Activated naive CD4-positive, alpha-beta T cell treated with anti-CD3 and anti-CD28 coated beads, Interleukin-2, amount 50 U/mL, for 72 hours (primary cell): ENCODE measurements around the gene ALOX12B. TPM values are rescaled to one million over a fixed set of nuclear protein-coding genes. Genes with fewer than 3 reads are reported as not detected.
"Not testable (repeated sequence)": the region's sequence is repeated elsewhere in the genome, so short reads cannot be mapped to it uniquely, and the experiment has no call there.

ENCODE experiments used
- ATAC-seq, 2 donors: fragments of 150-1000 bp; cut with Tn5 transposase; 2 replicates each; pipeline ENCODE4 v1.10.0; 2021; ENCODE audit warnings: mild to moderate bottlenecking in 2 of 2, moderate library complexity in 2 of 2
- DNase-seq, 2 donors: peaks; one replicate each; pipeline ENCODE4 v3.0.0; 2021 to 2022; ENCODE audit warnings: low spot score in 2 of 2
- H3K27ac Mint-ChIP-seq, 2 donors: one replicate each; pipeline ENCODE4 v1.8.0; 2022; ENCODE audit warnings: mild to moderate bottlenecking in 2 of 2, mixed read lengths in 2 of 2
- H3K36me3 Mint-ChIP-seq, 2 donors: one replicate each; pipeline ENCODE4 v1.8.0; 2022; ENCODE audit warnings: mixed read lengths in 2 of 2
- H3K9me3 Mint-ChIP-seq, 2 donors: one replicate each; pipeline ENCODE4 v1.8.0; 2022; ENCODE audit warnings: mixed read lengths in 2 of 2
- total RNA-seq, 2 donors: library from RNA; stranded (reverse); gene quantifications; one replicate each; pipeline ENCODE4 v1.2.3, GENCODE V29; 2022

The ALOX12B gene
- total RNA-seq, 2 donors from 2014 or later, result 1.5 to 3.2 TPM

GRCh38 chr17:8062435-8062806 lies 25.1 kb downstream of the ALOX12B start:
- Mint-ChIP-seq H3K36me3 (no peaks in the 10 kb centered on the region), H3K27ac (no peak overlapping the region), H3K9me3 (no peaks in the 10 kb centered on the region)
- no peak for DNase-seq
- ATAC-seq, result no peak

- H3K27ac Mint-ChIP-seq, H3K9me3 Mint-ChIP-seq, DNase-seq, ATAC-seq, H3K36me3 Mint-ChIP-seq: not testable (repeated sequence)
Measured at GRCh38 chr17:8061851-8062250, 25.7 kb downstream of the ALOX12B start.

- Mint-ChIP-seq H3K27ac (no peak overlapping the region), H3K36me3 (no peaks in the 10 kb centered on the region), H3K9me3 (no peaks in the 10 kb centered on the region)
- peak; percentile 59 to 65 for ATAC-seq
- DNase-seq, result peak; percentile 53 to 79
Measured at GRCh38 chr17:8060274-8060673, 27.2 kb downstream of the ALOX12B start.

- Mint-ChIP-seq H3K36me3 (no peaks in the 10 kb centered on the region), H3K27ac (no peak overlapping the region), H3K9me3 (no peaks in the 10 kb centered on the region)
- DNase-seq (no peak), ATAC-seq (no peak)
Measured at GRCh38 chr17:8059131-8059530, 28.4 kb downstream of the ALOX12B start.

- Mint-ChIP-seq H3K9me3 (no peaks in the 10 kb centered on the region), H3K36me3 (no peaks in the 10 kb centered on the region), H3K27ac (no peak overlapping the region)
- peak in 1 of 2 donors; percentile 62 for DNase-seq
- ATAC-seq, result peak; percentile 73 to 82
Measured at GRCh38 chr17:8057691-8058114, 29.8 kb downstream of the ALOX12B start.

- ATAC-seq (no peak), DNase-seq (no peak)
- H3K27ac Mint-ChIP-seq, result no peak overlapping the region
- no peaks in the 10 kb centered on the region for H3K9me3 Mint-ChIP-seq
- H3K36me3 Mint-ChIP-seq, result no peaks in the 10 kb centered on the region
Measured at GRCh38 chr17:8056976-8057625, 30.4 kb downstream of the ALOX12B start.

- peak; percentile 62 to 79 for ATAC-seq
- Mint-ChIP-seq H3K27ac (no peak overlapping the region), H3K36me3 (no peaks in the 10 kb centered on the region), H3K9me3 (no peaks in the 10 kb centered on the region)
- DNase-seq, result peak in 1 of 2 donors; percentile 55
Measured at GRCh38 chr17:8056232-8056975, 31.1 kb downstream of the ALOX12B start.

- H3K27ac Mint-ChIP-seq, result no peak overlapping the region
- no peak for DNase-seq
- no peak for ATAC-seq
- no peaks in the 10 kb centered on the region for H3K9me3 Mint-ChIP-seq
- no peaks in the 10 kb centered on the region for H3K36me3 Mint-ChIP-seq
Measured at GRCh38 chr17:8055851-8056231, 31.7 kb downstream of the ALOX12B start.

- Mint-ChIP-seq H3K27ac (no peak overlapping the region), H3K9me3 (no peaks in the 10 kb centered on the region), H3K36me3 (no peaks in the 10 kb centered on the region)
- ATAC-seq (no peak), DNase-seq (no peak)
Measured at GRCh38 chr17:8053600-8053999, 33.9 kb downstream of the ALOX12B start.

- Mint-ChIP-seq H3K27ac (no peak overlapping the region), H3K9me3 (no peaks in the 10 kb centered on the region), H3K36me3 (no peaks in the 10 kb centered on the region)
- no peak for ATAC-seq
- no peak for DNase-seq
Measured at GRCh38 chr17:8052256-8053252, 35.0 kb downstream of the ALOX12B start.

- Mint-ChIP-seq H3K36me3 (no peaks in the 10 kb centered on the region), H3K27ac (no peak overlapping the region), H3K9me3 (no peaks in the 10 kb centered on the region)
- no peak for DNase-seq
- ATAC-seq, result no peak
Measured at GRCh38 chr17:8051831-8052230, 35.7 kb downstream of the ALOX12B start.

- no peak overlapping the region for H3K27ac Mint-ChIP-seq
- DNase-seq (no peak), ATAC-seq (no peak)
- no peaks in the 10 kb centered on the region for H3K9me3 Mint-ChIP-seq
- no peaks in the 10 kb centered on the region for H3K36me3 Mint-ChIP-seq
Measured at GRCh38 chr17:8048736-8049135, 38.8 kb downstream of the ALOX12B start.

GRCh38 chr17:8048236-8048635 lies 39.3 kb downstream of the ALOX12B start:
- DNase-seq (no peak), ATAC-seq (no peak)
- Mint-ChIP-seq H3K36me3 (no peaks in the 10 kb centered on the region), H3K9me3 (no peaks in the 10 kb centered on the region), H3K27ac (no peak overlapping the region)

GRCh38 chr17:8047769-8048110 lies 39.8 kb downstream of the ALOX12B start:
- Mint-ChIP-seq H3K27ac (no peak overlapping the region), H3K36me3 (no peaks in the 10 kb centered on the region), H3K9me3 (no peaks in the 10 kb centered on the region)
- DNase-seq (no peak), ATAC-seq (no peak)

GRCh38 chr17:8046929-8047768 lies 40.4 kb downstream of the ALOX12B start:
- H3K36me3 Mint-ChIP-seq, result no peaks in the 10 kb centered on the region
- DNase-seq (no peak), ATAC-seq (no peak)
- H3K9me3 Mint-ChIP-seq, result no peaks in the 10 kb centered on the region
- H3K27ac Mint-ChIP-seq, result no peak overlapping the region

GRCh38 chr17:8046306-8046928 lies 41.1 kb downstream of the ALOX12B start:
- Mint-ChIP-seq H3K27ac (peak overlapping the region in 1 of 2 donors; percentile 44), H3K36me3 (no peaks in the 10 kb centered on the region), H3K9me3 (no peaks in the 10 kb centered on the region)
- DNase-seq (no peak), ATAC-seq (no peak)
